GM18499 (cell line): Measurements from ENCODE around the gene GBF1.

ENCODE experiments used
- ATAC-seq: cut with Tn5 transposase; IDR thresholded peaks from one replicate; pipeline ENCODE4 v1.9.1; 2021; ENCODE audit warnings: moderate number of reproducible peaks; ENCODE audit not compliant: insufficient read depth, unreplicated experiment

The GBF1 gene

GRCh38 chr10:102404361-102405107 is 159.2 kb downstream of the GBF1 start:
- no peak for ATAC-seq

GRCh38 chr10:102405108-102405571 is 159.8 kb downstream of the GBF1 start:
- ATAC-seq, result no peak

- ATAC-seq, result no peak
These were observed 160.3 kb downstream of the GBF1 start for GRCh38 chr10:102405632-102406031.

- ATAC-seq, result no peak
These were observed 161.5 kb downstream of the GBF1 start for GRCh38 chr10:102406815-102407214.

GRCh38 chr10:102407425-102408130 is 162.2 kb downstream of the GBF1 start:
- no peak for ATAC-seq

- no peak for ATAC-seq
These were observed 162.9 kb downstream of the GBF1 start for GRCh38 chr10:102408131-102408727.

GRCh38 chr10:102408728-102409603 is 163.6 kb downstream of the GBF1 start:
- no peak for ATAC-seq

GRCh38 chr10:102409604-102410428 is 164.5 kb downstream of the GBF1 start:
- ATAC-seq, result no peak

GRCh38 chr10:102410429-102411073 is 165.2 kb downstream of the GBF1 start:
- no peak for ATAC-seq

GRCh38 chr10:102411341-102412255 is 166.3 kb downstream of the GBF1 start:
- no peak for ATAC-seq

GRCh38 chr10:102412293-102412692 is 167.0 kb downstream of the GBF1 start:
- ATAC-seq, result no peak

- no peak for ATAC-seq
These were observed 167.8 kb downstream of the GBF1 start for GRCh38 chr10:102413053-102413705.

- no peak for ATAC-seq
These were observed 168.7 kb downstream of the GBF1 start for GRCh38 chr10:102413806-102414561.

- no peak for ATAC-seq
These were observed 169.4 kb downstream of the GBF1 start for GRCh38 chr10:102414749-102415148.

- ATAC-seq, result no peak
These were observed 171.0 kb downstream of the GBF1 start for GRCh38 chr10:102416283-102416682.

- no peak for ATAC-seq
These were observed 171.4 kb downstream of the GBF1 start for GRCh38 chr10:102416695-102417094.
